Neuronal stem cell (in vitro differentiated cells): ENCODE measurements around the gene ITPA.
A peak's percentile ranks its signal among the peaks of the same experiment; 100 is the strongest.

ENCODE experiments used
- DNase-seq: peaks from one replicate; pipeline ENCODE4 v3.0.0-alpha.2; 2013; ENCODE audit warnings: low spot score
- H2AFZ ChIP-seq: one replicate; pipeline ENCODE4 v1.6.1; 2013; ENCODE audit warnings: mild to moderate bottlenecking, low read length, inconsistent platforms
- H2AK5ac ChIP-seq: 2 replicates; pipeline ENCODE4 v1.6.1; 2013; ENCODE audit warnings: low read depth, mild to moderate bottlenecking, inconsistent platforms, low read length, moderate library complexity, mixed read lengths
- H2BK120ac ChIP-seq: 2 replicates; pipeline ENCODE4 v1.6.1; 2013; ENCODE audit warnings: low read depth, mild to moderate bottlenecking, inconsistent platforms, low read length, moderate library complexity, mixed read lengths
- H2BK12ac ChIP-seq: one replicate; pipeline ENCODE4 v1.6.1; 2013; ENCODE audit warnings: low read length, inconsistent platforms
- H2BK15ac ChIP-seq: 2 replicates; pipeline ENCODE4 v1.6.1; 2013; ENCODE audit warnings: mild to moderate bottlenecking, low read length, inconsistent platforms, mixed read lengths
- H2BK5ac ChIP-seq: one replicate; pipeline ENCODE4 v1.6.1; 2013; ENCODE audit warnings: inconsistent platforms, mild to moderate bottlenecking, low read length, moderate library complexity
- H3K14ac ChIP-seq: one replicate; pipeline ENCODE4 v1.6.1; 2013; ENCODE audit warnings: low read length, inconsistent platforms
- H3K18ac ChIP-seq: 2 replicates; pipeline ENCODE4 v1.6.1; 2013; ENCODE audit warnings: low read length, inconsistent platforms
- H3K23ac ChIP-seq: 2 replicates; pipeline ENCODE4 v1.6.1; 2013; ENCODE audit warnings: low read depth, mild to moderate bottlenecking, mixed read lengths, low read length, inconsistent platforms; ENCODE audit not compliant: poor library complexity
- H3K27ac ChIP-seq: replicated peaks from 3 replicates; pipeline ENCODE4 v1.5.1; 2013; ENCODE audit warnings: low read length, inconsistent platforms
- H3K27me3 ChIP-seq, 3 experiments: 2 replicates each; pipeline ENCODE4 v1.6.1; 2013; ENCODE audit warnings: low read length in 3 of 3, mild to moderate bottlenecking in 2 of 3, inconsistent platforms in 1 of 3, low read depth in 1 of 3, mixed read lengths in 1 of 3, moderate library complexity in 1 of 3; ENCODE audit not compliant: control insufficient read depth in 3 of 3, insufficient read depth in 3 of 3
- H3K36me3 ChIP-seq, 2 donors: replicated peaks in 1 of 2; 2 replicates each; pipeline ENCODE4 v1.6.1; 2013; ENCODE audit warnings: low read length in 2 of 2; ENCODE audit not compliant: control insufficient read depth in 2 of 2, insufficient read depth in 2 of 2
- H3K4ac ChIP-seq: 2 replicates; pipeline ENCODE4 v1.6.1; 2013; ENCODE audit warnings: inconsistent platforms, mild to moderate bottlenecking, low read length, moderate library complexity
- H3K4me1 ChIP-seq, 2 donors: 1 replicate in 1 of 2; 2 replicates in 1 of 2; pipeline ENCODE4 v1.6.1; 2013; ENCODE audit warnings: low read length in 2 of 2, low read depth in 1 of 2; ENCODE audit not compliant: control insufficient read depth in 2 of 2, insufficient read depth in 1 of 2
- H3K4me2 ChIP-seq: one replicate; pipeline ENCODE4 v1.6.1; 2013; ENCODE audit warnings: mild to moderate bottlenecking, low read length, inconsistent platforms; ENCODE audit not compliant: insufficient read depth, poor library complexity, severe bottlenecking
- H3K4me3 ChIP-seq, 2 donors: 2 replicates each; pipeline ENCODE4 v1.5.1; 2013; ENCODE audit warnings: low read length in 2 of 2, mild to moderate bottlenecking in 2 of 2, inconsistent platforms in 1 of 2, moderate library complexity in 1 of 2
- H3K79me1 ChIP-seq: one replicate; pipeline ENCODE4 v1.6.1; 2013; ENCODE audit warnings: low read depth, mild to moderate bottlenecking, inconsistent platforms, low read length, moderate library complexity
- H3K9ac ChIP-seq: one replicate; pipeline ENCODE4 v1.6.1; 2013; ENCODE audit warnings: mild to moderate bottlenecking, low read depth, low read length, inconsistent platforms; ENCODE audit not compliant: poor library complexity
- H3K9me3 ChIP-seq, 2 donors: replicated peaks in 1 of 2; 2 replicates each; pipeline versions ENCODE3 to v1.6.1; 2013; ENCODE audit warnings: low read length in 2 of 2, mild to moderate bottlenecking in 2 of 2, inconsistent platforms in 1 of 2, low read depth in 1 of 2, mixed read lengths in 1 of 2, moderate library complexity in 1 of 2; ENCODE audit not compliant: control insufficient read depth in 2 of 2, insufficient read depth in 1 of 2
- H4K8ac ChIP-seq: one replicate; pipeline ENCODE4 v1.6.1; 2013; ENCODE audit warnings: low read depth, mild to moderate bottlenecking, inconsistent platforms, low read length, moderate library complexity
- H4K91ac ChIP-seq: one replicate; pipeline ENCODE4 v1.6.1; 2013; ENCODE audit warnings: low read length, low read depth, mild to moderate bottlenecking, inconsistent platforms; ENCODE audit not compliant: poor library complexity
- WGBS, 2 donors: extraction: QIAGEN DNeasy Blood & Tissue Kit; methylation state at CpG; one replicate each; pipeline ENCODE4 v1.1.7; 2013; ENCODE audit warnings: missing lambda C conversion rate in 2 of 2, mixed read lengths in 1 of 2; ENCODE audit not compliant: insufficient read length in 2 of 2, insufficient replicate concordance in 1 of 2; ENCODE audit errors: extremely low coverage in 2 of 2; 5-methylcytosine and 5-hydroxymethylcytosine counted together

Gene ITPA

GRCh38 chr20:3163099-3164042 lies 45.9 kb upstream of the ITPA start:
- no peak overlapping the region for H2BK15ac ChIP-seq
- no peak overlapping the region for H2AFZ ChIP-seq
- no peak overlapping the region for H3K9ac ChIP-seq
- no peak overlapping the region for H3K14ac ChIP-seq
- WGBS, 2 donors: no CpG with 5 or more reads among the region's 14 CpGs
- no peak overlapping the region for H2BK5ac ChIP-seq
- peaks cover 10% of the 10 kb centered on the region for H3K79me1 ChIP-seq
- no peak overlapping the region for H3K27ac ChIP-seq
- H3K9me3 ChIP-seq: no peaks in the 10 kb centered on the region
- H3K4me3 ChIP-seq: no peak overlapping the region
- H3K36me3 ChIP-seq: no peaks in the 10 kb centered on the region
- peaks cover 0 to 4% (median 0%) of the 10 kb centered on the region in 3 experiments for H3K27me3 ChIP-seq
- no peak overlapping the region for H3K18ac ChIP-seq
- H2AK5ac ChIP-seq: no peak overlapping the region
- H3K23ac ChIP-seq: no peak overlapping the region
- H3K4ac ChIP-seq: no peak overlapping the region
- H3K4me1 ChIP-seq: peaks cover 4 to 5% of the 10 kb centered on the region in 2 donors
- no peak overlapping the region for H4K91ac ChIP-seq
- no peak overlapping the region for H3K4me2 ChIP-seq
- H2BK120ac ChIP-seq: no peak overlapping the region
- no peak for DNase-seq
- H4K8ac ChIP-seq: no peak overlapping the region
- H2BK12ac ChIP-seq: no peak overlapping the region

- Histone ChIP-seq H3K27me3 (peaks cover 0 to 12% (median 0%) of the 10 kb centered on the region in 3 experiments), H3K18ac (no peak overlapping the region), H3K23ac (no peak overlapping the region), H2AK5ac (no peak overlapping the region), H3K9me3 (peaks cover 0 to 2% of the 10 kb centered on the region in 2 donors), H3K4me1 (peaks cover 0 to 3% of the 10 kb centered on the region in 2 donors), H3K4ac (no peak overlapping the region), H2AFZ (no peak overlapping the region), H3K14ac (no peak overlapping the region), H3K4me3 (no peak overlapping the region), H2BK120ac (no peak overlapping the region), H2BK5ac (no peak overlapping the region), H3K9ac (no peak overlapping the region), H3K4me2 (no peak overlapping the region), H3K79me1 (peaks cover 10% of the 10 kb centered on the region), H2BK12ac (no peak overlapping the region), H3K27ac (no peak overlapping the region), H4K91ac (no peak overlapping the region), H4K8ac (no peak overlapping the region), H3K36me3 (no peaks in the 10 kb centered on the region), H2BK15ac (no peak overlapping the region)
- no peak for DNase-seq
- no CpG with 5 or more reads among the region's 32 CpGs for WGBS, 2 donors
Observed at GRCh38 chr20:3164043-3164762, 45.1 kb upstream of the ITPA start.

- H2BK5ac ChIP-seq: peak overlapping the region; percentile 20
- no peak overlapping the region for H3K4me2 ChIP-seq
- H3K23ac ChIP-seq: no peak overlapping the region
- no peaks in the 10 kb centered on the region for H3K36me3 ChIP-seq
- H4K8ac ChIP-seq: no peak overlapping the region
- no peak overlapping the region for H2BK12ac ChIP-seq
- H3K4me1 ChIP-seq: peaks cover 0 to 3% of the 10 kb centered on the region in 2 donors
- DNase-seq: no peak
- H2AK5ac ChIP-seq: no peak overlapping the region
- H3K9me3 ChIP-seq: peaks cover 0 to 2% of the 10 kb centered on the region in 2 donors
- H3K4me3 ChIP-seq: no peak overlapping the region
- H2AFZ ChIP-seq: no peak overlapping the region
- no peak overlapping the region for H3K18ac ChIP-seq
- H2BK120ac ChIP-seq: no peak overlapping the region
- WGBS, 2 donors: no CpG with 5 or more reads among the region's 41 CpGs
- no peak overlapping the region for H3K14ac ChIP-seq
- peaks cover 7% of the 10 kb centered on the region for H3K79me1 ChIP-seq
- no peak overlapping the region for H3K4ac ChIP-seq
- H3K9ac ChIP-seq: no peak overlapping the region
- H3K27ac ChIP-seq: no peak overlapping the region
- H4K91ac ChIP-seq: no peak overlapping the region
- H2BK15ac ChIP-seq: no peak overlapping the region
- H3K27me3 ChIP-seq: peaks cover 0 to 13% (median 0%) of the 10 kb centered on the region in 3 experiments
Observed at GRCh38 chr20:3164763-3165410, 44.4 kb upstream of the ITPA start.
